KMS-11 (cell line): ENCODE data around the gene KRT74.

Experiments
- H2AFZ ChIP-seq: fragments of 200-600 bp; sonication (generic); 2 replicates; pipeline ENCODE4 v1.6.1; 2016; ENCODE audit warnings: antibody characterized with exemption, mixed run types, low read depth
- H3K27ac ChIP-seq: fragments of 200-600 bp; sonication (generic); 2 replicates; pipeline ENCODE4 v1.6.1; 2016; ENCODE audit warnings: mild to moderate bottlenecking, mixed run types
- H3K27me3 ChIP-seq: fragments of 200-600 bp; sonication (generic); 2 replicates; pipeline ENCODE4 v1.6.1; 2017; ENCODE audit warnings: mild to moderate bottlenecking, low read depth, mixed run types, moderate library complexity; ENCODE audit not compliant: insufficient read depth
- H3K36me3 ChIP-seq: fragments of 200-600 bp; sonication (generic); 2 replicates; pipeline ENCODE4 v1.6.1; 2017; ENCODE audit warnings: mild to moderate bottlenecking, mixed run types; ENCODE audit not compliant: insufficient read depth
- H3K4me1 ChIP-seq: fragments of 200-600 bp; sonication (generic); 2 replicates; pipeline ENCODE4 v1.6.1; 2016; ENCODE audit warnings: mild to moderate bottlenecking, low read depth, mixed run types; ENCODE audit not compliant: poor library complexity, severe bottlenecking
- H3K4me2 ChIP-seq: fragments of 200-600 bp; sonication (generic); 2 replicates; pipeline ENCODE4 v1.7.0; 2016; ENCODE audit warnings: mild to moderate bottlenecking, mixed run types
- H3K4me3 ChIP-seq: fragments of 200-600 bp; sonication (generic); IDR thresholded peaks from 2 replicates; pipeline ENCODE4 v1.6.1; 2017; ENCODE audit warnings: low read depth, low read length, mixed read lengths; ENCODE audit not compliant: insufficient read depth
- H3K79me2 ChIP-seq: fragments of 200-600 bp; sonication (generic); 2 replicates; pipeline ENCODE4 v1.6.1; 2016; ENCODE audit warnings: low read depth, mixed run types; ENCODE audit not compliant: insufficient read depth
- H3K9ac ChIP-seq: fragments of 200-600 bp; sonication (generic); 2 replicates; pipeline ENCODE4 v1.6.1; 2016; ENCODE audit warnings: mild to moderate bottlenecking, mixed run types
- H4K20me1 ChIP-seq: fragments of 200-600 bp; sonication (generic); 2 replicates; pipeline ENCODE4 v1.6.1; 2016; ENCODE audit warnings: mild to moderate bottlenecking, mixed run types; ENCODE audit not compliant: insufficient read depth
- TF ChIP-seq, protein P1 (sequence below): fragments of 200-600 bp; sonication (generic); conservative IDR thresholded peaks from 2 replicates; pipeline ENCODE4 v1.6.1; 2017; ENCODE audit warnings: low read depth, mild to moderate bottlenecking, antibody characterized with exemption, low read length, moderate library complexity, mixed read lengths

Gene KRT74

DNA sequence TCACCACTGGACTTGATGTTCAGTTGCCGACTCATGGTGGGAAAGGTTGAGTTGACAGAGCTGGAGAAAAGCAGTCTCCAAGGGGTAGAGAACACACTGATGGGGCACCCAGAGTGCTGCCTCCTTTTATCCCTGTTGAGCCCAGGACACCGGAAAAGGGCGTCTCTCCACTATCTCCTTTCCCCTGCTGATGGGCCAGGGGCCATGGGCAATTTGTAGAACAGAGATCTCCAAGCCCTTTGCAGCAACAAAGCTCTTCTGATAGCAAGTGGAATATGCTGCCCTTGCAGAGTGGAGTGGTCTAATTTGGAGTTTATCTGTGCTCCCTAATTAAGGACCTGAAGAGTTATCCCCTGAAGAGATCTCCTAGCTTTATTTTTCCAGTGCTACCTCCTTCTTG is at the start of gene KRT74:
TSS of gene KRT74 (minus strand) at position 101 of the 400 bp plus-strand sequence. CDS start at position 35, 66 bp downstream.
- Histone ChIP-seq H2AFZ (no peak within 1 kb of the TSS), H3K27ac (no peak within 1 kb of the TSS), H3K4me1 (no peaks in the 10 kb centered on the region), H4K20me1 (no peaks in the 10 kb centered on the region), H3K27me3 (peaks cover 73% of the 10 kb centered on the region), H3K4me3 (no peak within 1 kb of the TSS), H3K79me2 (no peaks in the 10 kb centered on the region), H3K36me3 (no peaks in the 10 kb centered on the region), H3K4me2 (no peak within 1 kb of the TSS), H3K9ac (no peak within 1 kb of the TSS)
- TF ChIP-seq, protein P1, sequence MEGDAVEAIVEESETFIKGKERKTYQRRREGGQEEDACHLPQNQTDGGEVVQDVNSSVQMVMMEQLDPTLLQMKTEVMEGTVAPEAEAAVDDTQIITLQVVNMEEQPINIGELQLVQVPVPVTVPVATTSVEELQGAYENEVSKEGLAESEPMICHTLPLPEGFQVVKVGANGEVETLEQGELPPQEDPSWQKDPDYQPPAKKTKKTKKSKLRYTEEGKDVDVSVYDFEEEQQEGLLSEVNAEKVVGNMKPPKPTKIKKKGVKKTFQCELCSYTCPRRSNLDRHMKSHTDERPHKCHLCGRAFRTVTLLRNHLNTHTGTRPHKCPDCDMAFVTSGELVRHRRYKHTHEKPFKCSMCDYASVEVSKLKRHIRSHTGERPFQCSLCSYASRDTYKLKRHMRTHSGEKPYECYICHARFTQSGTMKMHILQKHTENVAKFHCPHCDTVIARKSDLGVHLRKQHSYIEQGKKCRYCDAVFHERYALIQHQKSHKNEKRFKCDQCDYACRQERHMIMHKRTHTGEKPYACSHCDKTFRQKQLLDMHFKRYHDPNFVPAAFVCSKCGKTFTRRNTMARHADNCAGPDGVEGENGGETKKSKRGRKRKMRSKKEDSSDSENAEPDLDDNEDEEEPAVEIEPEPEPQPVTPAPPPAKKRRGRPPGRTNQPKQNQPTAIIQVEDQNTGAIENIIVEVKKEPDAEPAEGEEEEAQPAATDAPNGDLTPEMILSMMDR, result no peak

DNA sequence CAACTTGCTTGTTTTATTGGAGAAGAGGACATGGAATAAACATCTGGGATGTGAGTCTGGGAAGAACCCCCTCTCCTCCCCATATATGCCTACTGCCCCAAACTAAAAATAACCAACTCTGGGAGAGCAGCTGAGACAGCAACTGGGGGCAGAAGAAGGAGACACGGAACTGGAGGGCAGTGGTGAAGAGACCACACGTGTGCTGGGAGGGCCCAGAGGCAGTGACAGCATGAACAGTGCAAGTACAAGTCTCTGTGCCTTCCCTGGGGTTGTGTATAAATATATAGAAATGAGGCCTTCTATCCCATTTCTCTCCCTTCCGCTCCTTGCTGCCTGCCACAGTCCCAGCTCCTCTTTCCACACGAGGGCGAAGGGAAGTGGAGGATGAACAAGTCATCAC is 48.7 kb upstream of the KRT74 start:
- H2AFZ ChIP-seq, result no peak overlapping the region
- TF ChIP-seq, protein P1, result no peak
- H4K20me1 ChIP-seq, result no peaks in the 10 kb centered on the region
- H3K4me2 ChIP-seq, result no peak overlapping the region
- peaks cover 22% of the 10 kb centered on the region for H3K27me3 ChIP-seq
- H3K4me3 ChIP-seq, result no peak overlapping the region
- H3K9ac ChIP-seq, result no peak overlapping the region
- H3K27ac ChIP-seq, result no peak overlapping the region
- H3K79me2 ChIP-seq, result no peaks in the 10 kb centered on the region
- H3K4me1 ChIP-seq, result no peaks in the 10 kb centered on the region
- no peaks in the 10 kb centered on the region for H3K36me3 ChIP-seq

DNA sequence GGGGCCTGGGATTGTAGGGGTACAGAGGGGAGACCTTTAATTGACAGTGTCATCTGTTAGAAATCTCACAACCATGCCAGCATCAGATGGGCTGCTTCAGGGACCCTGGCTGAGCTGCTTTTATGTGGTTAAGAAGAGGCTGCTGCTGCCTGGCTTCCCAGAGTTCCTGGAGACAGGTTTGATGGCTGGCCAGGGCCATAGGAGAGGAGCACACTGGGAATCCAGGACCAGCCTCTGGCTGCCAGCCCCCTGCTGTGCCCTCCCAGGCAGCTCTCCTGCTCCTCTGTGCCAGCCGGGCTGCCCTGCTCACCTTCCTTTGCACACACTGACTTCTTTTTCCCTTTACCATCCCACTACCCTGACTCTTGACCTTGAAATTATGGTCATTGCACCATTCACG is 45.2 kb upstream of the KRT74 start:
- no peak overlapping the region for H3K4me2 ChIP-seq
- H3K79me2 ChIP-seq, result no peaks in the 10 kb centered on the region
- H3K9ac ChIP-seq, result no peak overlapping the region
- no peak overlapping the region for H3K27ac ChIP-seq
- H3K4me1 ChIP-seq, result no peaks in the 10 kb centered on the region
- no peaks in the 10 kb centered on the region for H3K36me3 ChIP-seq
- peaks cover 44% of the 10 kb centered on the region; the same call in 1 of the 2 replicates for H3K27me3 ChIP-seq
- H2AFZ ChIP-seq, result no peak overlapping the region
- H3K4me3 ChIP-seq, result no peak overlapping the region
- no peaks in the 10 kb centered on the region for H4K20me1 ChIP-seq
- TF ChIP-seq, protein P1, result no peak

DNA sequence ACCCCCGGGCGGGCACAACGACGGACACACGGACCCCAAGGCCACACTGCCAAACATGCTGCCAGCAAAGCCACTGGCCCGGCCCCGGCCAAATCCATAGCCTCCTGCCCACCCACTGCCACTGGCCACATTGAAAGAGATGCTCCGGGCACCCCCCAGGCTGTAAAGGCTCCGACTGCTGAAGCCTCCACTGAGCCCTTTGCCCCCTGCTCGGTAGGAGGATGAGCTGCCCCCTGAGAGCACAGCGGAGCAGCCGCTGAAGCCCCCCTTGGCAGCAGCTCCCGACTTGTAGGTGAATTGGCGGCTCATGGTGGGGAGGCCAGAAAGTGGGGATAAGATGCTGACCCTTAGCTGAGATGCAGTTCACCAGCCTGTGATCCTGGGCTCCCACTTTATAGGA is 44.6 kb upstream of the KRT74 start, which contains the start of gene KRT73:
TSS of gene KRT73 (minus strand) at position 344 of the 400 bp plus-strand sequence. CDS start at position 309, 35 bp downstream.
- Histone ChIP-seq H3K27me3 (peaks cover 50% of the 10 kb centered on the region), H3K9ac (no peak within 1 kb of the TSS)
- TF ChIP-seq, protein P1, result no peak

More for the DNA sequence above, 44.6 kb upstream of the KRT74 start, which contains the start of gene KRT73:
- no peaks in the 10 kb centered on the region for H3K36me3 ChIP-seq
- H3K79me2 ChIP-seq, result no peaks in the 10 kb centered on the region
- H2AFZ ChIP-seq, result no peak within 1 kb of the TSS
- no peak within 1 kb of the TSS for H3K4me2 ChIP-seq
- H3K4me3 ChIP-seq, result no peak within 1 kb of the TSS
- no peaks in the 10 kb centered on the region for H3K4me1 ChIP-seq
- no peaks in the 10 kb centered on the region for H4K20me1 ChIP-seq
- no peak within 1 kb of the TSS for H3K27ac ChIP-seq
